ENCODE data around the gene RAB11FIP4. TPM values are rescaled to one million over a fixed set of nuclear protein-coding genes. Genes with fewer than 3 reads are reported as not detected.
A peak's percentile ranks its signal among the peaks of the same experiment; 100 is the strongest.

The RAB11FIP4 gene
- total RNA-seq, 4 donors from 2014 or later: 28.9 to 46.8 (median 35.7) TPM

- Histone ChIP-seq H3K4me3 (no peak overlapping the region), H3K27ac (no peak overlapping the region), H3K27me3 (peaks cover 16% of the 10 kb centered on the region), H3K9me3 (no peaks in the 10 kb centered on the region), H3K36me3 (no peaks in the 10 kb centered on the region), H3K4me1 (peaks cover 5% of the 10 kb centered on the region)
- WGBS: 77% methylated on average over 8 of the region's 8 CpGs
- TF ChIP-seq POLR2AphosphoS5 (IDR thresholded peaks at IDR 0.05) (no peak), EP300 (IDR thresholded peaks at IDR 0.05) (no peak), POLR2A (IDR thresholded peaks at IDR 0.05) (no peak), CTCF (IDR thresholded peaks at IDR 0.05) (no peak)
- peak; percentile 51 to 61 for DNase-seq (ENCODE audit: low spot score in 2 of 2)
These were observed 5.9 kb downstream of the RAB11FIP4 start for GRCh38 chr17:31397256-31397939.

- DNase-seq (ENCODE audit: low spot score in 2 of 2): peak; percentile 46 to 63
- 80% methylated on average over 19 of the region's 21 CpGs for WGBS
- H3K27ac ChIP-seq: no peak overlapping the region
- H3K36me3 ChIP-seq: no peaks in the 10 kb centered on the region
- no peaks in the 10 kb centered on the region for H3K4me1 ChIP-seq
- H3K4me3 ChIP-seq: no peak overlapping the region
- peaks cover 4% of the 10 kb centered on the region for H3K27me3 ChIP-seq
- TF ChIP-seq POLR2A (IDR thresholded peaks at IDR 0.05): no peak
- TF ChIP-seq CTCF (IDR thresholded peaks at IDR 0.05): no peak
- no peak for TF ChIP-seq EP300 (IDR thresholded peaks at IDR 0.05)
- TF ChIP-seq POLR2AphosphoS5 (IDR thresholded peaks at IDR 0.05): no peak
- no peaks in the 10 kb centered on the region for H3K9me3 ChIP-seq
These were observed 7.2 kb downstream of the RAB11FIP4 start for GRCh38 chr17:31398381-31399311.

- TF ChIP-seq POLR2A (IDR thresholded peaks at IDR 0.05) (no peak), CTCF (IDR thresholded peaks at IDR 0.05) (no peak)
- Histone ChIP-seq H3K27ac (no peak overlapping the region), H3K36me3 (no peaks in the 10 kb centered on the region), H3K4me1 (no peaks in the 10 kb centered on the region), H3K4me3 (no peak overlapping the region), H3K9me3 (no peaks in the 10 kb centered on the region), H3K27me3 (no peaks in the 10 kb centered on the region)
- WGBS: 65% methylated on average over 11 of the region's 11 CpGs
- DNase-seq (ENCODE audit: low spot score in 2 of 2): peak; percentile 24 to 58
These were observed 9.0 kb downstream of the RAB11FIP4 start for GRCh38 chr17:31400481-31400950.

- H3K4me1 ChIP-seq: no peaks in the 10 kb centered on the region
- DNase-seq (ENCODE audit: low spot score in 2 of 2): peak in 1 of 2 donors; percentile 41
- H3K9me3 ChIP-seq: no peaks in the 10 kb centered on the region
- no peaks in the 10 kb centered on the region for H3K36me3 ChIP-seq
- 91% methylated on average over 10 of the region's 11 CpGs for WGBS
- no peak overlapping the region for H3K27ac ChIP-seq
- no peak overlapping the region for H3K4me3 ChIP-seq
- no peaks in the 10 kb centered on the region for H3K27me3 ChIP-seq
- TF ChIP-seq POLR2A (IDR thresholded peaks at IDR 0.05): no peak
- no peak for TF ChIP-seq POLR2AphosphoS5 (IDR thresholded peaks at IDR 0.05)
- no peak for TF ChIP-seq CTCF (IDR thresholded peaks at IDR 0.05)
- no peak for TF ChIP-seq EP300 (IDR thresholded peaks at IDR 0.05)
These were observed 10.2 kb downstream of the RAB11FIP4 start for GRCh38 chr17:31401456-31402254.

Data from suprapubic skin (tissue), 4 donors.